Endothelial cell of umbilical vein (primary cell): ENCODE measurements around the gene CIRBP. TPM values are rescaled to one million over a fixed set of nuclear protein-coding genes. Genes with fewer than 3 reads are reported as not detected.

Experiments used
- BruUV-seq: library from RNA; stranded (reverse); fragments of 400-500 nt; replicated peaks from 2 replicates; lab custom pipeline; 2021; lab: Mats Ljungman, UMichigan
- CTCF ChIA-PET: fragments of 300-600, 350-600 bp; sonication (Branson Sonifier 250); formaldehyde crosslinking; loops from one replicate; lab custom pipeline; 2021; ENCODE audit warnings: antibody characterized with exemption, inconsistent platforms; lab: Charles Lee
- POLR2A ChIA-PET: fragments of 300-600, 350-600 bp; sonication (Branson Sonifier 250); formaldehyde crosslinking; loops from one replicate; lab custom pipeline; 2021; ENCODE audit warnings: antibody characterized with exemption, inconsistent platforms; lab: Charles Lee
- DNase-seq: peaks from one replicate; pipeline ENCODE4 v3.0.0-alpha.2; 2011; ENCODE audit warnings: low read depth, low spot score
- FAIRE-seq: peaks from 2 replicates; lab custom pipeline; 2011; peaks lifted over from hg19 to GRCh38; lab: Jason Lieb, UNC
- H2AFZ ChIP-seq: 2 replicates; pipeline ENCODE4 v1.6.0; 2012; ENCODE audit warnings: low read depth, low read length, control low read depth, inconsistent platforms
- H3K27ac ChIP-seq: 2 replicates; pipeline ENCODE4 v1.5.1; 2011; ENCODE audit warnings: low read depth, mild to moderate bottlenecking, control low read depth, low read length, moderate library complexity; ENCODE audit not compliant: insufficient read depth
- H3K27me3 ChIP-seq, 2 experiments: 2 replicates each; pipeline versions ENCODE4 v1.6.0 to v1.6.1; 2011; ENCODE audit warnings: low read length in 2 of 2, mixed read lengths in 1 of 2; ENCODE audit not compliant: control insufficient read depth in 2 of 2, insufficient read depth in 2 of 2
- H3K36me3 ChIP-seq, 2 experiments: 2 replicates in 1 of 2; 3 replicates in 1 of 2; pipeline ENCODE4 v1.5.1; 2011; ENCODE audit warnings: low read length in 2 of 2, mild to moderate bottlenecking in 1 of 2, moderate library complexity in 1 of 2; ENCODE audit not compliant: control insufficient read depth in 2 of 2, insufficient read depth in 2 of 2; ENCODE audit errors: extremely low read depth in 1 of 2
- H3K4me1 ChIP-seq: 3 replicates; pipeline ENCODE4 v1.5.1; 2011; ENCODE audit warnings: mild to moderate bottlenecking, low read length; ENCODE audit not compliant: control insufficient read depth, insufficient read depth; ENCODE audit errors: extremely low read depth
- H3K4me2 ChIP-seq: 2 replicates; pipeline ENCODE4 v1.6.1; 2011; ENCODE audit warnings: low read length, control low read depth, mixed read lengths; ENCODE audit not compliant: insufficient read depth
- H3K4me3 ChIP-seq, 3 experiments: fragments of 200-600 bp in 1 of 3; sonication (generic), shearing (Covaris generic) in 1 of 3; replicated peaks in 1 of 3; 2 replicates each; pipeline ENCODE4 v1.5.1; 2011 to 2016; ENCODE audit warnings: control low read depth in 3 of 3, low read length in 3 of 3, mild to moderate bottlenecking in 2 of 3, inconsistent platforms in 1 of 3, low read depth in 1 of 3, moderate library complexity in 1 of 3; ENCODE audit not compliant: insufficient read depth in 1 of 3
- H3K79me2 ChIP-seq: 2 replicates; pipeline ENCODE4 v1.6.0; 2012; ENCODE audit warnings: low read length, inconsistent platforms; ENCODE audit not compliant: control insufficient read depth, insufficient read depth
- H3K9ac ChIP-seq: replicated peaks from 2 replicates; pipeline ENCODE3; 2011; ENCODE audit warnings: low read length, control low read depth; ENCODE audit not compliant: insufficient read depth; ENCODE audit errors: extremely low read depth
- H3K9me1 ChIP-seq: replicated peaks from 3 replicates; pipeline ENCODE4 v1.6.0; 2011; ENCODE audit warnings: mild to moderate bottlenecking, low read length; ENCODE audit not compliant: control insufficient read depth, insufficient read depth; ENCODE audit errors: extremely low read depth
- H3K9me3 ChIP-seq: replicated peaks from 2 replicates; pipeline ENCODE4 v1.5.1; 2012; ENCODE audit warnings: low read length, inconsistent platforms; ENCODE audit not compliant: control insufficient read depth, insufficient read depth
- H4K20me1 ChIP-seq: replicated peaks from 2 replicates; pipeline ENCODE3; 2011; ENCODE audit warnings: mild to moderate bottlenecking, low read length; ENCODE audit not compliant: control insufficient read depth, insufficient read depth; ENCODE audit errors: extremely low read depth
- CTCF ChIP-seq, 2 donors: IDR thresholded peaks; 1 replicate in 1 of 2; 2 replicates in 1 of 2; pipeline ENCODE4 v1.5.1; 2011; ENCODE audit warnings: low read length in 2 of 2, mild to moderate bottlenecking in 2 of 2, moderate library complexity in 2 of 2, control low read depth in 1 of 2, inconsistent platforms in 1 of 2, low read depth in 1 of 2; ENCODE audit not compliant: insufficient read depth in 1 of 2; ENCODE audit errors: extremely low read depth in 1 of 2
- EZH2 ChIP-seq: IDR thresholded peaks from 2 replicates; pipeline ENCODE4 v1.6.1; 2012; ENCODE audit warnings: borderline replicate concordance, low read depth, mild to moderate bottlenecking, moderate library complexity, low read length, inconsistent platforms; ENCODE audit not compliant: severe bottlenecking
- FOS ChIP-seq: IDR thresholded peaks from 2 replicates; pipeline ENCODE4 v1.6.1; 2011; ENCODE audit warnings: mild to moderate bottlenecking, low read length, moderate library complexity, borderline replicate concordance; ENCODE audit not compliant: insufficient read depth
- GATA2 ChIP-seq: IDR thresholded peaks from 2 replicates; pipeline ENCODE4 v1.7.0; 2011; ENCODE audit warnings: low read depth, mild to moderate bottlenecking, moderate library complexity, mixed read lengths, low read length; ENCODE audit not compliant: insufficient read length, insufficient read depth
- JUN ChIP-seq: IDR thresholded peaks from 2 replicates; pipeline ENCODE4 v1.6.1; 2011; ENCODE audit warnings: borderline replicate concordance, low read depth; ENCODE audit not compliant: insufficient read length, insufficient read depth
- MAX ChIP-seq: IDR thresholded peaks from 2 replicates; pipeline ENCODE4 v1.6.1; 2011; ENCODE audit not compliant: insufficient read depth, insufficient read length
- MYC ChIP-seq: IDR thresholded peaks from one replicate; pipeline ENCODE4 v1.6.1; 2011; ENCODE audit warnings: mild to moderate bottlenecking, low read depth, low read length
- POLR2A ChIP-seq: IDR thresholded peaks from 2 replicates; pipeline ENCODE4 v1.6.1; 2012; ENCODE audit warnings: low read depth, mild to moderate bottlenecking, control low read depth, low read length
- POLR2AphosphoS5 ChIP-seq: IDR thresholded peaks from 2 replicates; pipeline ENCODE4 v1.6.1; 2012; ENCODE audit warnings: low read depth, mild to moderate bottlenecking, control low read depth, low read length, moderate library complexity; ENCODE audit not compliant: insufficient read depth
- dilution Hi-C: fragments of 300-500 bp; cut with MboI; formaldehyde crosslinking; loops from one replicate; pipeline ENCODE4 v1.15.0; 2019; ENCODE audit warnings: low sequenced_read_pairs; ENCODE audit not compliant: extremely low pct_ligation_motif_present
- intact Hi-C: fragments of 100-400 bp; cut with micrococcal nuclease; formaldehyde crosslinking; loops from one replicate; pipeline ENCODE4 v1.10.0; 2022
- polyA plus RNA-seq, 4 experiments: library from polyadenylated mRNA; depleted of rRNA in 3 of 4; stranded (reverse) in 3 of 4; unstranded in 1 of 4; fragments of >200 nt; gene quantifications; 2 replicates each; pipeline versions ENCODE4 v1.2.1 to v1.2.3, GENCODE V29; 2011 to 2012; ENCODE audit warnings: missing spikeins in 1 of 4
- total RNA-seq: library from RNA; stranded (reverse); gene quantifications from 2 replicates; pipeline ENCODE4 v1.2.3, GENCODE V29; 2021

The CIRBP gene
- total and polyA plus RNA-seq, 2 donors (not counting 3 experiments of a cell fraction or from before 2014, with no cell fraction given), result 225 to 439 TPM

- Histone ChIP-seq H3K4me2 (peak overlapping the region; percentile 66), H2AFZ (no peak overlapping the region), H3K4me1 (peaks cover 29% of the 10 kb centered on the region), H4K20me1 (no peaks in the 10 kb centered on the region), H3K9ac (peak overlapping the region; percentile 65), H3K36me3 (peaks cover 29 to 36% of the 10 kb centered on the region in 2 experiments), H3K27ac (peak overlapping the region; percentile 90), H3K79me2 (peaks cover 63% of the 10 kb centered on the region), H3K9me3 (no peaks in the 10 kb centered on the region), H3K9me1 (no peaks in the 10 kb centered on the region), H3K4me3 (peak overlapping the region; percentile 5 to 85 (median 13)), H3K27me3 (no peaks in the 10 kb centered on the region)
- ChIA-PET CTCF (interaction anchor here (0.7 to 2.2 kb wide), 4 partner anchors 8 to 16 kb away, joined by 3 to 89 read pairs (median 27); partner anchors contain the start of gene CIRBP), POLR2A (interaction anchor here (0.5 to 2.2 kb wide), 6 partner anchors 8 to 151 kb away, joined by 3 to 34 read pairs (median 8); partner anchors contain the start of gene CIRBP)
- FAIRE-seq (no peak), DNase-seq (no peak)
- dilution Hi-C loops, result no loop called here
- BruUV-seq, result no TSS peak
- no peak for TF ChIP-seq JUN
- TF ChIP-seq EZH2, result no peak
- no peak for TF ChIP-seq FOS
- TF ChIP-seq MAX, result no peak
- TF ChIP-seq MYC, result no peak
- no peak for TF ChIP-seq POLR2AphosphoS5
- TF ChIP-seq POLR2A, result no peak
- TF ChIP-seq GATA2, result no peak
- TF ChIP-seq CTCF (IDR thresholded peaks at IDR 0.05; ENCODE audit: extremely low read depth in 1 of 2, insufficient read depth in 1 of 2, low read depth in 1 of 2, low read length in 2 of 2), result no peak
- intact Hi-C loops, result no loop called here
Measured at GRCh38 chr19:1253514-1254080, 15.5 kb upstream of the CIRBP start.
